Adipocyte (in vitro differentiated cells): ENCODE measurements around the gene GPR155.
A peak's percentile ranks its signal among the peaks of the same experiment; 100 is the strongest.

Experiments
- DNase-seq: peaks from one replicate; pipeline ENCODE4 v3.0.0-alpha.2; 2015; ENCODE audit warnings: low read depth
- H3K27me3 ChIP-seq: replicated peaks from 2 replicates; pipeline ENCODE4 v1.7.0; 2013; ENCODE audit warnings: mild to moderate bottlenecking, low read length, moderate library complexity; ENCODE audit not compliant: control insufficient read depth, insufficient read depth
- H3K36me3 ChIP-seq: 2 replicates; pipeline ENCODE4 v1.7.0; 2013; ENCODE audit warnings: low read length, mild to moderate bottlenecking, moderate library complexity; ENCODE audit not compliant: control insufficient read depth, insufficient read depth, severe bottlenecking
- H3K4me1 ChIP-seq: 2 replicates; pipeline ENCODE4 v1.7.0; 2013; ENCODE audit warnings: mild to moderate bottlenecking, low read length, moderate library complexity; ENCODE audit not compliant: control insufficient read depth, insufficient read depth
- H3K4me3 ChIP-seq: 2 replicates; pipeline ENCODE4 v1.7.0; 2013; ENCODE audit warnings: mild to moderate bottlenecking, low read length, moderate library complexity
- H3K9ac ChIP-seq: 2 replicates; pipeline ENCODE4 v1.7.0; 2013; ENCODE audit warnings: mild to moderate bottlenecking, low read length, moderate library complexity
- H3K9me3 ChIP-seq: 2 replicates; pipeline ENCODE4 v1.7.0; 2013; ENCODE audit warnings: mild to moderate bottlenecking, low read length, moderate library complexity; ENCODE audit not compliant: control insufficient read depth

The GPR155 gene

DNA sequence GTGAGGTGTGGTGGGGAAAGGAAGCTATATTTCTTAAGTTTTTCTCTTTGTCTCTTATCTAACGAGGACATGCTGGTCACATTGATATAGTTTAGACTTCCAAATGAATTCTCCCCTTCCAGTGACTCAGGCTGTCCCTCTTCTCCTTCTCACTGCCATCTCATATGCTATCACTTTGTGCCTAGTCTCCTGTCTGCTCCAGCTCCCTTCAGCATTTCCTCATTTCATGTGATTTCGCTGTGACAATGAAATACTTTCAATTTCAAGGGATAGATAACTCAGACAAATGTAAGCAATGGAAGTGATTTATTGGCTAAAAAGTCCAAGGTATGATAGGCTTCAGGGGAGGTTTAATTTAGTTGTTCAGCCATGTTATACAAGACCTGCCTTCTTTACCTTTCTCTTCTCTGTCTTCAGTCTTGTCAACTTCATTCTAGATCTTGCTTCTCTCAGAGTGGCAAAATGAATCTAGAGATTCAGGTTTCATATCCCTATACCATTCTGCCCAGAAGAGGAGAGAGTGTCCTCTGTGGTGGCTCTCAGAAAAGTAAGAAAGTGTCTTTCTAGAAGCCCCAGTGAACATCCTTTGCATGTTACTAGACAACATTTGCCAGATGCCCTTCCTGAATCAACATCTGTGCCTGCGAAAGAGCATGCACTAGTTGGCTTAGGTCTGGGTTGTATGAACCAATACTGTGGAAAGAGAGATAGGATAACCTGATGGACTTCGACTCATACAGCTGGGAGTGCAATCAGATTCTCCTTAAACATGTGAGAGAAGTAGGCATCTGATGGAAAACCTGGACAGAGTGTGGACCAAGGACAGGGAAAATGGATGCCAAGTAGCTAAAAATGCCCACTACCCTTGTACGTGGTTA lies 29.9 kb upstream of the GPR155 start:
- Histone ChIP-seq H3K4me3 (no peak overlapping the region), H3K36me3 (no peaks in the 10 kb centered on the region), H3K27me3 (peaks cover 20% of the 10 kb centered on the region), H3K9me3 (peaks cover 6% of the 10 kb centered on the region), H3K4me1 (no peaks in the 10 kb centered on the region), H3K9ac (no peak overlapping the region)
- no peak for DNase-seq

DNA sequence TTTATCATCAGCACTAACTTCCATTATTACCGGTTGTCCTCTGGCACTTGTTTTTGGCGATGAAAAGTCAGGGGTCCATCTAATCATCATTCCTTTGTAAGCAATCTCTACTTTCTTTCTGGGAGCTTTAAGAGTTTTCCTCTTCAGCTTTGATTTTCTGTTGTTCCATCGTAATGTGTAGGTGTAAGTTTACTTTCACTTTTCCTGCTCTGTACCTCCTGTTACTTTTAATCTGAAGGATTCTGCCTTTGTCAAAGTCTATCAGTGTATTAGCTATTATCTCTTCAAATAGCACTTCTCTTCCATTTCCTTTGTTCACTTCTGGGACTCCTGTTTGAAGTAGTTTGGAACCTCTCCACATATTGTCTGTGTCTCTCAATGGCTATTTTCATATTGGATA lies 25.5 kb upstream of the GPR155 start:
- Histone ChIP-seq H3K4me1 (no peaks in the 10 kb centered on the region), H3K9me3 (peaks cover 35% of the 10 kb centered on the region), H3K4me3 (no peak overlapping the region), H3K36me3 (no peaks in the 10 kb centered on the region), H3K9ac (no peak overlapping the region), H3K27me3 (peaks cover 7% of the 10 kb centered on the region)
- DNase-seq: no peak

DNA sequence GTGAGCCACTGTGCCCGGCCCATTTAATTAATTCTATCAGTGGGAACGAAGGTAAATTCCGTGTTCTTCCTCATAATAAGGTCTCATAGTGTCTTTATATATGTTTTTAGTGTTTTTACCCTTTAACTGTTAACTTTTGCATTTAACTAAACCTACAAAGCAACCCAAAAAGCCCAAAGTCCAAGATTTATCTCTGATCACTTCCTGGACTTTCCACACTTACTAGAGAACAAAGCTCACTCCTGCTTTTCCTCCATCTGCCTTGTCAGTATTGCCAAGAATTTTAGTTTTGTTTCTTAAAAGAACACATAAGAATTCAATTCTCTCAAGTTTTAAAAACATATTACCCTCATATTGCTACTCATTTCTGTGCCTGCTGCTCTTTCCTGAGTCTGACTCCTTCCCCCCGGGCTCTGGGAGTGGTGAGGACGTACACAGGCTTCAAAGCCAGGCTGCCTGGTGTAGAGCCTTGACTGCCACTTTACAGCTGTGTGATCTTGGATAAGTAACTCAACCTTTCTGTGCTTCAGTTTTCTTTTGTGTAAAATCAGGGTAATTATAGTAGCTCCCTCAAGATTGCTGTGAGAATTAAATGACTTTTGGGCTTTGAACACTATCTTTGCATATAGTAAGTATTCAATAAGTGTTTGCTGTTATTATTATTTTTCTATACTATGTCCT lies 24.9 kb upstream of the GPR155 start:
- Histone ChIP-seq H3K9me3 (peaks cover 38% of the 10 kb centered on the region), H3K27me3 (peaks cover 4% of the 10 kb centered on the region), H3K4me3 (no peak overlapping the region), H3K4me1 (no peaks in the 10 kb centered on the region), H3K36me3 (no peaks in the 10 kb centered on the region), H3K9ac (no peak overlapping the region)
- DNase-seq: no peak

- Histone ChIP-seq H3K27me3 (no peaks in the 10 kb centered on the region), H3K4me1 (no peaks in the 10 kb centered on the region), H3K9me3 (peaks cover 38% of the 10 kb centered on the region), H3K4me3 (no peak overlapping the region), H3K9ac (no peak overlapping the region), H3K36me3 (no peaks in the 10 kb centered on the region)
- no peak for DNase-seq
Observed at GRCh38 chr2:174510583-174511189, 23.9 kb upstream of the GPR155 start.

DNA sequence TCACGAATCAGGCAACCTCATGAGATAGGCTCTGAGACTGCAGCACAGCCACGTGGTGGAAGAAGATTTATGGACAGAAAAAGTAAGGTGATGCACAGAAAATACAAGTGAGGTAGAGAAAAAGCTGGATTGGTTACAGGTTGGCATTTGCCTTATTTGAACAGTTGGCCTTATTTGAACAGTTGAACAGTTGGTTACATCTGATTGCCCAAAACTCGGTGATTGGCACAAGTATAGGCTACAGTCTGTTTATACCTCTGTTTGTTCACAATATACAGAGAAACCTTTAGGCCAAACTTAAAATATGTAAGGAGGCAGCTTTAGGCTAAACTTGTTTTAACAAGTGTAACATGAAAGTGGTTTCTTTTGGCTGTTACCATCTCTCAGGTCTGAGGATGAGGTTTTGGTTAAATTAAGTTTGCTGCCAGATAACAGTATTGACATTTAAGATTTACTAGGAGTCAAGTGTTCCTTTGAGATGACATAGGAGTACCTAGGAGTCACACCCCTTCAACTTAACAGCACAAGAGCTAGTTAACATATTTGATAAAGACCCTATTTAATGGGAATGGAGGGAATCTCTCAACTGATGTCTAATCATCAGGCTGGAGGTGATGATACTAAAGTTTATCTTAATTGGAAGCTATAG lies 16.5 kb upstream of the GPR155 start:
- H3K9me3 ChIP-seq: peaks cover 6% of the 10 kb centered on the region
- no peaks in the 10 kb centered on the region for H3K36me3 ChIP-seq
- H3K9ac ChIP-seq: no peak overlapping the region
- H3K4me1 ChIP-seq: no peaks in the 10 kb centered on the region
- peaks cover 8% of the 10 kb centered on the region for H3K27me3 ChIP-seq
- H3K4me3 ChIP-seq: no peak overlapping the region
- no peak for DNase-seq

GRCh38 chr2:174499371-174499770 lies 12.5 kb upstream of the GPR155 start:
- Histone ChIP-seq H3K9me3 (no peaks in the 10 kb centered on the region), H3K27me3 (peaks cover 8% of the 10 kb centered on the region), H3K4me1 (no peaks in the 10 kb centered on the region), H3K4me3 (no peak overlapping the region), H3K9ac (no peak overlapping the region), H3K36me3 (no peaks in the 10 kb centered on the region)
- no peak for DNase-seq

DNA sequence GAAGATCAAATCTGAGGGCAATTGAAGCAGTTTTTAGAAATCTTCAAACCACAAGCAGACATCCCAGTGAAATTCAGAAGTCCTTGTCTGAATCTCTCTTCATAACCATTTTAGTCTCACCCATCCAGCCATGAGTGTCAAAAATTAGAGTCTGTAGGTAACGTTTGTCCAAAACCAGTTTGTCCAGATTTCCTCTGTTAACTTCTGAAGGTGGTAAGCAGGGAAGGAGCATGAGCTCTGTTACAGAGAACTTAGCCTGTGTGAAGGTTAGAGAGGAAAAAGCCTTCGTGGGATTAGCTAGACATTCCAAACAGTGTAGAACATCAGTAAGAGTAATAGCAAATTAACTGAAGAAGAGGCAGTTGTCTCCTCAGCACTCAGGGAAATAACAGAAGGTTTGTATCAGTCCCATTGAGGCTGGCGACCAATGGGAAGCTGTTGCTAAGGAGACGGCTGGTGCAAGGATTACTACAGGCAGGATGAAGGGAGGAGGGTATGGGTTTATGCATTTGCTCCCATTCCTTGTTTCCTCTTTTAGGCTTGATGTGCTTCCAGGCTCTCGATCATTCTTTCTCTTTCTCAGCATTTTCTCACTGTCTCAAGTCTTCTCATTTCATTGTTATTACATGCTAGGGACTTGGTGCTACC lies 8.7 kb upstream of the GPR155 start:
- peaks cover 3% of the 10 kb centered on the region for H3K27me3 ChIP-seq
- H3K9ac ChIP-seq: no peak overlapping the region
- H3K4me1 ChIP-seq: no peaks in the 10 kb centered on the region
- H3K9me3 ChIP-seq: no peaks in the 10 kb centered on the region
- no peak overlapping the region for H3K4me3 ChIP-seq
- DNase-seq: peak; percentile 4
- H3K36me3 ChIP-seq: no peaks in the 10 kb centered on the region

DNA sequence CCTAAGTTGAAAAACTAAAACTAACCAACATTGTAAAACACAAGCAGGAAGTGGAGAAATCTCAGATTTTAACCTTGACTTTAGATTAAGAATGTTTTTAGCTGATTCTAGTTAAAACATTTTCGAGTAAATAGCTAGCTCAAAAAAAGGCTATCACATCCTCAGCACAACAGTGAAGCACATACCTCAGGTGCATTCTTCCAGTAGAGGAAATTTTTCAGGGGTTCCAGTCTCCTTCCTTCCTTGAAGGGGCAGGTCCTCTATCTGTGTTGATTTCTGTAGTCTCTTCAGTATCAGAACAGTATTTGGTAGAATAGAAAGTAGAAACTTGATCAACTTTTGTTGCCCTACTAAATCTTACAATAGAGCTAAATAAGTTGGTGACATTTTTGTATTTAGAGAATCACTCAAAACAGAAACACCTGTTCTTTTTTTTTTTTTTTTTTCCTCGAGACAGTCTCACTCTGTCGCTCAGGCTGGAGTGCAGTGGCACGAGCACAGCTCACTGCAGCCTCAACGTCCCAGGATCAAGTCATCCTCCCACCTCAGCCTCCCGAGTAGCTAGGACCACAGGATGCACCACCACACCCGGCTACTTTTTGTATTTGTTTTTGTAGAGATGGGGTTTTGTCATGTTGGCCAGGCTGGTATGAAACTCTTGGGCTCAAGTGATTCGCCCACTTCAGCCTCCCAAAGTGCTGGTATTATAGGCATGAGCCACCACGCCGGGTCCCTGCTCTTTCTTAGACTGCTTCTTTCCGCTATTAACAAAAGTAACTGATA lies 6.9 kb upstream of the GPR155 start:
- DNase-seq: no peak
- H3K9me3 ChIP-seq: no peaks in the 10 kb centered on the region
- H3K4me1 ChIP-seq: no peaks in the 10 kb centered on the region
- no peaks in the 10 kb centered on the region for H3K36me3 ChIP-seq
- H3K9ac ChIP-seq: no peak overlapping the region
- H3K4me3 ChIP-seq: no peak overlapping the region
- no peaks in the 10 kb centered on the region for H3K27me3 ChIP-seq

GRCh38 chr2:174492963-174493431 lies 6.2 kb upstream of the GPR155 start:
- Histone ChIP-seq H3K4me3 (no peak overlapping the region), H3K4me1 (no peaks in the 10 kb centered on the region), H3K36me3 (no peaks in the 10 kb centered on the region), H3K9me3 (no peaks in the 10 kb centered on the region), H3K9ac (no peak overlapping the region), H3K27me3 (no peaks in the 10 kb centered on the region)
- DNase-seq: no peak

DNA sequence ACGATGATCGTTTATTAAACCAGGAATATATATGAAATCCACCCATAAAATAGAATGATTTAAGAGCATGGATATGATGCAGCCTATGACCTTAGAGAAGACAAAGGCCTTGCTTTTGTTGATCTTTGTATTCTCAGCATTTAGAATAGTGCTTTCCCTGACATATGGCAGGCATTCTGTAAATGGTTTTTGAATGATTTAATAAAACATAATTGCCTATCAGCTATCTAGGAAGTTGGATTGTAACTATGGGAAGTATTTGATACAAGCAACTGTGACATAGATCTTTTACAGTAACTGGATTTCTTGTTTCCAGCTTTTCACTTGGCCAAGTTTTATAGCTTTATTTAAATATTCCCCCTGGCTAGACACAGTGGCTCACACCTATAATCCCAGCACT lies 5.1 kb upstream of the GPR155 start:
- Histone ChIP-seq H3K9me3 (no peaks in the 10 kb centered on the region), H3K9ac (no peak overlapping the region), H3K36me3 (no peaks in the 10 kb centered on the region), H3K4me3 (no peak overlapping the region), H3K27me3 (no peaks in the 10 kb centered on the region), H3K4me1 (no peaks in the 10 kb centered on the region)
- no peak for DNase-seq
